Activated T-helper 1 cell treated with anti-CD3 and anti-CD28 coated beads, Interleukin-12 subunit alpha, Interleukin-12 subunit beta, Interleukin-2, Interleukin-4 antibody, amounts not matched to agents 30 ng/mL and 10 ng/mL and 1 ng/mL, durations not matched to agents 14 hours and 24 hours and 36 hours (primary cell): ENCODE results near the gene TP53TG3F. TPM values are rescaled to one million over a fixed set of nuclear protein-coding genes. Genes with fewer than 3 reads are reported as not detected.
"Not testable (repeated sequence)": the region's sequence is repeated elsewhere in the genome, so short reads cannot be mapped to it uniquely, and the experiment has no call there.

Experiments used
- DNase-seq: peaks from one replicate; pipeline ENCODE4 v3.0.0; 2021; ENCODE audit warnings: low spot score
- H3K27ac Mint-ChIP-seq: one replicate; pipeline ENCODE4 v1.8.0; 2021; ENCODE audit warnings: mild to moderate bottlenecking, mixed read lengths
- H3K27me3 Mint-ChIP-seq: one replicate; pipeline ENCODE4 v1.8.0; 2022; ENCODE audit warnings: mild to moderate bottlenecking, moderate library complexity, mixed read lengths; ENCODE audit not compliant: insufficient read depth
- H3K36me3 Mint-ChIP-seq: one replicate; pipeline ENCODE4 v1.8.0; 2021; ENCODE audit warnings: low read depth, mixed read lengths
- H3K4me1 Mint-ChIP-seq: one replicate; pipeline ENCODE4 v1.8.0; 2021; ENCODE audit warnings: low read depth, mixed read lengths
- H3K4me3 Mint-ChIP-seq: one replicate; pipeline ENCODE4 v1.8.0; 2021; ENCODE audit warnings: mild to moderate bottlenecking, moderate library complexity, mixed read lengths
- H3K9me3 Mint-ChIP-seq: one replicate; pipeline ENCODE4 v1.8.0; 2021; ENCODE audit warnings: mixed read lengths
- intact Hi-C: fragments of 100-400 bp; cut with micrococcal nuclease; formaldehyde crosslinking; loops from one replicate; pipeline ENCODE4 v1.15.1; 2024
- total RNA-seq: library from RNA; stranded (reverse); gene quantifications from 2 replicates; pipeline ENCODE4 v1.2.3, GENCODE V29; 2022

TP53TG3F gene
- total RNA-seq: not detected in 2 replicates

GRCh38 chr16:33459312-33459711 lies at the start of gene TP53TG3F:
Gene TP53TG3F, plus strand, starts transcription at chr16:33459612. Its CDS starts 68 bp downstream, at chr16:33459680.
- H3K4me3 Mint-ChIP-seq, H3K36me3 Mint-ChIP-seq, H3K4me1 Mint-ChIP-seq, H3K27me3 Mint-ChIP-seq, intact Hi-C loops, DNase-seq, H3K27ac Mint-ChIP-seq, H3K9me3 Mint-ChIP-seq: not testable (repeated sequence)

GRCh38 chr16:33491611-33492010 lies 32.2 kb downstream of the TP53TG3F start:
- H3K27me3 Mint-ChIP-seq, H3K4me3 Mint-ChIP-seq, intact Hi-C loops, H3K27ac Mint-ChIP-seq, H3K36me3 Mint-ChIP-seq, H3K9me3 Mint-ChIP-seq, H3K4me1 Mint-ChIP-seq: not testable (repeated sequence)
- peak; percentile 0 for DNase-seq

DNA sequence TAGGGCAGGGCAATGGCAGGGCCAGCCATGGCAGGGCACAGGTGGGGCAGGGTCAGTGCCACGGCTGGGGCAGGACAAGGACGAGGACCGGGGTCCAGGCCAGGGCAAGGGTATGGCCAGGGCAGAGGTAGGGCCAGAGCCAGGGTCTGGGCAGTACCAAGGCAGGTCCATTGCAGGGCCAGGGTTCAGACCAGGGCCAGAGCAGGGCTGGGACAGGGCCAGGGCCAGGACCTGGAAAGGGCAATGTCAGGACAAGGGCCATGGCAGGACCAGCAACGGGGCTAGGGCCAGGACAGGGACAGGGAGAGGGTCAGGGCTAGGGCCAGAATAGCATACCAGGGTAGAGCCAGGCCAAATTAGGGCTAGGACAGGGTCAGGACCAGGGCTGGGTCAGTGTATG lies 47.8 kb downstream of the TP53TG3F start:
- H3K27me3 Mint-ChIP-seq, H3K27ac Mint-ChIP-seq, intact Hi-C loops, H3K9me3 Mint-ChIP-seq, H3K36me3 Mint-ChIP-seq, DNase-seq, H3K4me1 Mint-ChIP-seq, H3K4me3 Mint-ChIP-seq: not testable (repeated sequence)

GRCh38 chr16:33509070-33509469 lies 49.7 kb downstream of the TP53TG3F start:
- H3K36me3 Mint-ChIP-seq, DNase-seq, H3K27me3 Mint-ChIP-seq, H3K4me3 Mint-ChIP-seq, intact Hi-C loops, H3K27ac Mint-ChIP-seq, H3K9me3 Mint-ChIP-seq, H3K4me1 Mint-ChIP-seq: not testable (repeated sequence)

- H3K27ac Mint-ChIP-seq, H3K4me3 Mint-ChIP-seq, intact Hi-C loops, H3K9me3 Mint-ChIP-seq, H3K36me3 Mint-ChIP-seq, H3K27me3 Mint-ChIP-seq, DNase-seq, H3K4me1 Mint-ChIP-seq: not testable (repeated sequence)
Measured at GRCh38 chr16:33509906-33510305, 50.5 kb downstream of the TP53TG3F start.

Other genes with a start within 250 kb of the TP53TG3F start
- gene TP53TG3E, start 155.3 kb upstream of the TP53TG3F start, total RNA-seq: not detected in 2 replicates
- not detected in 2 replicates for gene TP53TG3B, start 98.8 kb upstream of the TP53TG3F start, total RNA-seq